Lower lobe of right lung (tissue), 2 donors: ENCODE data around the gene SIKE1. TPM values are rescaled to one million over a fixed set of nuclear protein-coding genes. Genes with fewer than 3 reads are reported as not detected.

Experiments used
- ATAC-seq, 2 donors: fragments of 200-7000 bp; cut with Tn5 transposase; one replicate each; pipeline ENCODE4 v1.9.1; 2020 to 2022; ENCODE audit warnings: mild to moderate bottlenecking in 2 of 2, moderate library complexity in 2 of 2
- DNase-seq: peaks from one replicate; pipeline ENCODE4 v3.0.0-alpha.2; 2020
- H3K27ac ChIP-seq: fragments of 200-600 bp; one replicate; pipeline ENCODE4 v1.8.0; 2022
- H3K27me3 ChIP-seq: fragments of 200-600 bp; one replicate; pipeline ENCODE4 v1.8.0; 2022; ENCODE audit warnings: low read depth
- H3K36me3 ChIP-seq: fragments of 200-600 bp; one replicate; pipeline ENCODE4 v1.8.0; 2022; ENCODE audit warnings: mild to moderate bottlenecking
- H3K4me1 ChIP-seq: fragments of 200-600 bp; one replicate; pipeline ENCODE4 v1.8.0; 2022
- H3K4me3 ChIP-seq: fragments of 200-600 bp; one replicate; pipeline ENCODE4 v1.8.0; 2022; ENCODE audit warnings: mild to moderate bottlenecking
- H3K9me3 ChIP-seq: fragments of 200-600 bp; one replicate; pipeline ENCODE4 v1.8.0; 2022
- CTCF ChIP-seq: fragments of 200-600 bp; IDR thresholded peaks from one replicate; pipeline ENCODE4 v1.8.0; 2022; ENCODE audit warnings: antibody characterized with exemption, mild to moderate bottlenecking
- intact Hi-C: fragments of 100-400 bp; cut with DNase I; formaldehyde crosslinking; loops from one replicate; pipeline ENCODE4 v1.11.0; 2022
- total RNA-seq: library from RNA; stranded (reverse); fragmentation: NEBNext Ultra II Directional; extraction: Animal tissue kit (Norgen Biotek cat#: 25700); gene quantifications from one replicate; pipeline ENCODE4 v1.2.1, GENCODE V29; 2021
- donor health status: DM: no; HTN: yes; CAD: no; lungs with severe emphysema.

Gene SIKE1
- total RNA-seq, 1 donor from 2014 or later: 34.3 TPM

GRCh38 chr1:114771992-114772391 lies 8.5 kb downstream of the SIKE1 start:
- H3K4me3 ChIP-seq: no peak overlapping the region
- intact Hi-C loops: no loop called here
- no peaks in the 10 kb centered on the region for H3K27me3 ChIP-seq
- ATAC-seq (no peak), DNase-seq (no peak)
- H3K9me3 ChIP-seq: no peaks in the 10 kb centered on the region
- no peak overlapping the region for H3K27ac ChIP-seq
- H3K36me3 ChIP-seq: peaks cover 71% of the 10 kb centered on the region
- TF ChIP-seq CTCF: no peak
- H3K4me1 ChIP-seq: no peaks in the 10 kb centered on the region

GRCh38 chr1:114770989-114771388 lies 9.5 kb downstream of the SIKE1 start:
- no peak for DNase-seq
- H3K27me3 ChIP-seq: no peaks in the 10 kb centered on the region
- intact Hi-C loops: no loop called here
- no peaks in the 10 kb centered on the region for H3K4me1 ChIP-seq
- H3K27ac ChIP-seq: no peak overlapping the region
- H3K36me3 ChIP-seq: peaks cover 67% of the 10 kb centered on the region
- H3K4me3 ChIP-seq: no peak overlapping the region
- H3K9me3 ChIP-seq: no peaks in the 10 kb centered on the region
- ATAC-seq: no peak
- TF ChIP-seq CTCF: no peak

GRCh38 chr1:114764689-114765088 lies 15.8 kb downstream of the SIKE1 start:
- Histone ChIP-seq H3K27me3 (no peaks in the 10 kb centered on the region), H3K9me3 (no peaks in the 10 kb centered on the region), H3K36me3 (peaks cover 7% of the 10 kb centered on the region), H3K27ac (no peak overlapping the region), H3K4me3 (no peak overlapping the region), H3K4me1 (no peaks in the 10 kb centered on the region)
- no peak for TF ChIP-seq CTCF
- ATAC-seq (no peak), DNase-seq (no peak)
- intact Hi-C loops: no loop called here

GRCh38 chr1:114758256-114758832 lies 22.1 kb downstream of the SIKE1 start:
- peak overlapping the region; percentile 94 for H3K4me3 ChIP-seq
- no peaks in the 10 kb centered on the region for H3K27me3 ChIP-seq
- ATAC-seq (no peak), DNase-seq (no peak)
- H3K27ac ChIP-seq: peak overlapping the region; percentile 100
- no peaks in the 10 kb centered on the region for H3K9me3 ChIP-seq
- intact Hi-C loops: no loop called here
- H3K4me1 ChIP-seq: peaks cover 36% of the 10 kb centered on the region
- H3K36me3 ChIP-seq: no peaks in the 10 kb centered on the region
- no peak for TF ChIP-seq CTCF

GRCh38 chr1:114757455-114758255 lies 22.8 kb downstream of the SIKE1 start, which contains the start of gene CSDE1:
TSS of gene CSDE1 (minus strand) at chr1:114757984. CDS start at chr1:114739890, 18,094 bp downstream.
- no peaks in the 10 kb centered on the region for H3K27me3 ChIP-seq
- H3K9me3 ChIP-seq: no peaks in the 10 kb centered on the region
- peak within 1 kb of the TSS; percentile 94 for H3K4me3 ChIP-seq
- peaks cover 43% of the 10 kb centered on the region for H3K4me1 ChIP-seq
- intact Hi-C loops: no loop called here
- peak; percentile 41 for TF ChIP-seq CTCF
- no peaks in the 10 kb centered on the region for H3K36me3 ChIP-seq
- H3K27ac ChIP-seq: peak within 1 kb of the TSS; percentile 100
- DNase-seq (peak; percentile 98), ATAC-seq (peak; percentile 98)
